ENCODE data around the gene ZNRF2.

DNA sequence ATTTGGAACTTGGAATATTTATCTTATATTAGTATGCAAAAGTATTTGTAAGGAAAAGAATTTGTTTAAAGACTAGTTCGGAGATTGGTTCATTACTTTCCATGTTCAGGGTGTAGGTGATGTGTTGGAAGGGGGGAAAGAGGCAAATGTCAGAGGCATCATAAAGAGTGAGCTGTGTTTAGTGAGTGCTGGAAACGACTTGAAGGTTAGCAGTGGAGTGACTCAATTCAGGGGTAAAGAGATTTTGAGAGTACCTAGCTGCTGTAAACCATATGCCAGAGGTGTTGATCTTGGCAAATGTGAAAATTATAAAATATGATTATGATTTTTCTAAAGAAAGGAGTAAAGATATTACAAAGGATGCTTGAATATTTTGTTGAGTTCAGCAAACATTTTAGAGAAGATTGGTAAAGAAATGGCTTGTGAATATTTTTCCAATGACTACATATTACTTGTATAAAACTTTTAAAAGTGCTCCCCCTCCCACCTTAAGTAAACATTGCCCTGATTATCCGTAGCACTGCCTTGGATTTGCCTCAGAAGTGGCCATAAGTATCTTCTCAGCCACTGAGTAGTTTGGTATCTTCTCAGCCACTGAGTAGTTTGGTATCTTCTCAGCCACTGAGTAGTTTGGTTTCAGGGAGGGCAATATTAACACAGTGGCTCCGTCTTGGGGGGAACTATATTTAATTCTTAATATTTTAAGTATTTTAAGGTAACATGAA lies 51.5 kb downstream of the ZNRF2 start:
- TF ChIP-seq, protein P1, sequence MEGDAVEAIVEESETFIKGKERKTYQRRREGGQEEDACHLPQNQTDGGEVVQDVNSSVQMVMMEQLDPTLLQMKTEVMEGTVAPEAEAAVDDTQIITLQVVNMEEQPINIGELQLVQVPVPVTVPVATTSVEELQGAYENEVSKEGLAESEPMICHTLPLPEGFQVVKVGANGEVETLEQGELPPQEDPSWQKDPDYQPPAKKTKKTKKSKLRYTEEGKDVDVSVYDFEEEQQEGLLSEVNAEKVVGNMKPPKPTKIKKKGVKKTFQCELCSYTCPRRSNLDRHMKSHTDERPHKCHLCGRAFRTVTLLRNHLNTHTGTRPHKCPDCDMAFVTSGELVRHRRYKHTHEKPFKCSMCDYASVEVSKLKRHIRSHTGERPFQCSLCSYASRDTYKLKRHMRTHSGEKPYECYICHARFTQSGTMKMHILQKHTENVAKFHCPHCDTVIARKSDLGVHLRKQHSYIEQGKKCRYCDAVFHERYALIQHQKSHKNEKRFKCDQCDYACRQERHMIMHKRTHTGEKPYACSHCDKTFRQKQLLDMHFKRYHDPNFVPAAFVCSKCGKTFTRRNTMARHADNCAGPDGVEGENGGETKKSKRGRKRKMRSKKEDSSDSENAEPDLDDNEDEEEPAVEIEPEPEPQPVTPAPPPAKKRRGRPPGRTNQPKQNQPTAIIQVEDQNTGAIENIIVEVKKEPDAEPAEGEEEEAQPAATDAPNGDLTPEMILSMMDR (IDR thresholded peaks at IDR 0.05), result no peak
- TF ChIP-seq POLR2A (IDR thresholded peaks at IDR 0.05) (no peak), EP300 (IDR thresholded peaks at IDR 0.05) (no peak)
